Femur (tissue), 1 donor: ENCODE data around the gene GLMP.
"Not testable (repeated sequence)": the region's sequence is repeated elsewhere in the genome, so short reads cannot be mapped to it uniquely, and the experiment has no call there.

Experiments used
- DNase-seq: peaks from one replicate; pipeline ENCODE4 v3.0.0-alpha.2; 2017

Gene GLMP

DNA sequence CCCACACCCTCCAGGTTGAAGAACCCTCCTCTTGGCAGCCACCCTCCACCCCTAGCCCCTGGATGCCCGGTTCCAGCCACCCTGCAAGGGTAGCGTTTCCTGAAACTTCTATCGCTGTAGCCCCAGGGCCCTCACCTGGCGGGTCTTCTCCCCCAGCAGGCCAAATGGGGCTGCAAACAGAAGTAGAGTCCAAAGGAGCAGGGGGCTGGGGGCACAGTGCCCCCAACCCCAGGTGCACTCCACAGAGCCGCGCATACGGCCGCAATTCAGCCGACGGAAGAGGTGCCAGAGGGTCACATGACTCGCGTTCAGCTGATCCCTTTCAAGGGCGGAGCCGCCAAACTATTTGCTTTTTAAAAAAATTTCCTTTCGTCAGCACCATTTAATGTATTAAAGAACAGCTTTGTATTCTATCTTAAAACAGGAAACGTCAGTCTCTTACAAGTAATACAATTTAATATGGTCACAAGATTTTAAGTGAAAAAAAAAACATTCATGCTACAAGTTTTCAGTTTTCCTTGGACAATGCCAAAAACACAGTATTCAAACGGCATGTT is at the start of gene GLMP:
Gene GLMP, minus strand, starts transcription at position 289 of the 557 bp plus-strand sequence. Its CDS starts 34 bp downstream, at position 255.
- DNase-seq, result peak; percentile 82

DNA sequence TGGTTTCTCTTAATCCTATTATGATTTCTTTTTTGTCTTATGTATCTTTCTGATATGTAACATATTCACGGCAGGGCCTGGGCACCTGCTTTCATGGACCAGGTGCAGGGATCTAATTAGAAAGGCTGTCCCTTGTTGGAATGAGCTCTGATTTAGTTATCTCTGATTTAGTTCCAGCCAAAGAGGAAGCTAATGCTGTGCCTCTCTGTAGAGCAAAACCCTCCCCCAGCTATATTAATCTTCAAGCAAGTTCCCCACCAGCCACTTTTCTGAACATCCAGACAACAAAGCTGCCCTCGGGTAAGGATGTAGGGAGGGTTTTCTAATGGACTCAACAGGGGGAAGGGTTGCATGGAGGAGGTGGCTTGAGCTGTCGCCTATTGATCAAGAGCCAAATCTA is 48.9 kb upstream of the GLMP start:
- DNase-seq, result no peak

DNA sequence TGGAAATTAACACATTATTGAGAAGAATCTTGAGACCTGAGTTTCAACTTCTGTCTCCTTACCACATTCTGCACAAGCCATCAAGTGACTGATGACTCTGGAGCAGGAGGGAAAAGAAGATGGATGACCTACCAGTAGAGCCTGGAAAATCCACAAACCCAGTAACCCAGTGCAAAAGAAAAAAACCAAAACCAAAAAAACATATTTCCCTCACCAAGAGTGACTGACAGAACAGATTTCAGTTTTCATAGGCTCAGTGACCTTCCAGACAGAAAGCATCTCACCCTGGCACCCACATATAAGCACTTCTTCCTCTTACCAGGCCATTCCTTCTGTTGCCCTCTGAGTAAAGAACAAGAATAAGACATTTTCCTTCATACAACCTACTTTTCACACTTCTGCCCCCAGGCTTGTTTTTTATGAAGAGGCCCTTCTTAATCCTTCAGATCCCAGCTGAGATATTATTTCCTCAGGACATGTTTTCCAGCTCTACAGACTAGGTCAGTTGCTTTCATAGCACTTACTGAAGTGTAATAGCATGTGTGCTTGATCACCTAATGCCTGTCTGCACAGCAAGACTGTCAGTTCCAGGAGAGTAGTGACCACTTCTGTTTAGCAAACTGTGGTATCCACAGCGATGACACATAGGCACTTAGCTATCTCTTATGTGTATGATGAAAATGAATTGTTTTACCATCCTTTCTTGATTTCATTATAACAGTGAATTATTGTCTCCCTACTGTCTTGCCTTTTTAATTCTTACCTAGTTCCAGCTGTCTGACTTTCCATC is 46.9 kb upstream of the GLMP start:
- no peak for DNase-seq

DNA sequence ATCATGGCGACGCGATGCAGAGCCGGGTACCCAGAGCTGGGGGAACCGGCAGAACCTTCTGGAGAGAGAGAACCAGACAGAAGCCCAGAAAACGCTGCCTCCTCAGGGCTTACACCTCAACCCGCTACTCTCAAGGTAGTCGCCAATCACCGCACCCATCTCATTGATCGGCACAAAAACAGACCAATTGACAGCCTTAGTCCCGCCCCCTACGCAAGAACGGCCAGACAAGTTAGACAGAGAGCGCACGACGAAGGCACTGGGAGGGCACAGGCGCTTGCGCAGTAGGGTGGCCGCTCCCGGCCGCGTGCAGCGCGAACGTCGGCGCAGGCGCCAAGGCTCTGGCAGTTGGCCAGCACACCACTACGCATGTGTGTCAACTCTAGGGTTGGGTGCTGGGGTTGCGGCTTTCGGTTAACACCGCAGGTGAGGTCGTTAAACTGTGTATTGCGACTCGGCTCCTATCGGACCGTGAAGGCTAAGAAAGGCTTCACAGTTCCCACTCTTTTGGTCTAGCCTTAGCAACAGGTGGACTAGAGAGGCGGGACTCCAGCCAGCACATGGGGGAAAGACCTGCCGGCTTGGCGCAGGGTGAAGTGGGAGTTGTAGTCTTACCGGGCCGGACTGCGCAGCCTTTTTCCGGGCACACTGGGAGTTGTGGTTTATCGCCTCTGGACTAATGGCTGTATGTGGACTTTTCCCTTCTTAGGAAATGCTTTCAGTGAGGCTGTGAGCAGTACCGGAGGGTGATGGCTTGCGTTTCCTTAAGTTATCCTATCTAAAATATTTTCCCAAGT is 42.9 kb upstream of the GLMP start, which contains the start of the genes CCT3 and TSACC:
Gene CCT3, minus strand, starts transcription at position 113 of the 797 bp plus-strand sequence. Its CDS starts 108 bp downstream, at position 5.
Gene TSACC, plus strand, starts transcription at position 347 of the 797 bp plus-strand sequence. CDS start 1,232 bp downstream, outside the sequence.
- DNase-seq, result peak; percentile 99

GRCh38 chr1:156337888-156338179 is 42.4 kb upstream of the GLMP start:
- DNase-seq, result no peak

DNA sequence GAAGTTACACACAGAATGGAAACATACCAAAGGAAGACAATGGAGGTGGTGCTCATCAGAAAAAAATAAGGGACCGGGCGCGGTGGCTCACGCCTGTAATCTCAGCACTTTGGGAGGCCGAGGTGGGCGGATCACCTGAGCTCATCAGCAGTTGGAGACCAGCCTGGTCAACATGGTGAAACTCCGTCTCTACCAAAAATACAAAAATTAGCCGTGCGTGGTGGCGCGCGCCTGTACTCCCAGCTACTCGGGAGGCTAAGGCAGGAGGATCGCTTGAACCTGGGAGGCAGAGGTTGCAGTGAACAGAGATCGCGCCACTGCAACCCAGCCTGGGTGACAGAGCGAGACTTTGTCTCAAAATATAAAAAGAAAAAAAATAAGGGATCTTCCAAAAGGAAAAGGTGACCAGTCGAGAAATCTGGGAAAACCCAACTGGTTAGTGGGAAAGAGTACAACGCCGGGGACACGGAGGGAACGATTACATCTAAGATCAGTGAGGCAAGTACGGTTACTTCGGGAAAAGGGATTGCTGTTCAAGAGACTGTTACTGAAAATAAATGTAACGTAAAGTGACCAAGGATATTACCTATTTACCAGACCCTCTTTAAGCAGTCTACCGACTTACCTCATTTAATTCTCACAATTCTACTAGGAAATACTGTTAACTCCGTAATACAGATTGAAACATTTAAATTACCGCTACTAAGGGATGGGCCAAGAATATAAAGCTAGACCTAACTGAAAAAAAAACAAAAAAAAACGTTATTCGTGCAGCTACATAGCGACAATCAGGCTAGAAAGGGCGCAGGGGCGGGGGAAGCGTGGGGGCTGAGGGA is 41.8 kb upstream of the GLMP start:
- no peak for DNase-seq

- no peak for DNase-seq
These were observed 40.8 kb upstream of the GLMP start for GRCh38 chr1:156336242-156336641.

DNA sequence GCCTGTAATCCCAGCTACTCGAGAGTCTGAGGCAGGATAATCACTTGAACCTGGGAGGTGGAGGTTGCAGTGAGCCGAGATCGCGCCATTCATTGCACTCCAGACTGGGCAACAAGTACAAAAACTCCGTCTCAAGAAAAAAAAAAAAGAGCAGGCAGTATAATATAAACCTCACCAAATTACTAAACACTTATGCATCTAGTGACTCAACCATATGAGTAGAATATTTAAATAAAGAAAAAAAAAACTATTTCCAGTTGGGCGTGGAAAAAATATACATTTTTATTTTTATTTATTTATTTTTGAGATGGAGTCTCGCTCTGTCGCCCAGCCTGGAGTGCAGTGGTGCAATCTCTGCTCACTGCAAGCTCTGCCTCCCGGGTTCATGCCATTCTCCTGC is 27.7 kb upstream of the GLMP start:
- DNase-seq, result not testable (repeated sequence)

DNA sequence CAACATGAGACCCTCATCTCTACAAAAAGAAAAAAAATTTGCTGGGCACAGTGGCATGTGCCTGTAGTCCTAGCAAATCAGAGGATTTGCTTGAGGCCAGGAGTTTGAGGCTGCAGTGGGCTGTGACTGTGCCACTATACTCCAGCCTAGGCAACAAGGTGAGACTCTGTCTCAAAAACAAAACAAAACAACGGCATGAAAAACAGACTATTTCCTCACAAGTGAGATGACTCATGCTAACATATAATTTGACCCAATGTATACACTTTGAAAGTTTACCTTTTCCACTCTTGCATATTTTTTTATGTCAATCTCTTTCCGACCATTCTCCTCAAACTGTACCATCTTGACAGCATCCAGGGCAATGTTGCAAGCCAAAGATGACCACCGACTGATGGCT is 25.1 kb upstream of the GLMP start:
- no peak for DNase-seq

- no peak for DNase-seq
These were observed 24.2 kb upstream of the GLMP start for GRCh38 chr1:156319664-156320063.

GRCh38 chr1:156316909-156317308 is 21.4 kb upstream of the GLMP start:
- no peak for DNase-seq

DNA sequence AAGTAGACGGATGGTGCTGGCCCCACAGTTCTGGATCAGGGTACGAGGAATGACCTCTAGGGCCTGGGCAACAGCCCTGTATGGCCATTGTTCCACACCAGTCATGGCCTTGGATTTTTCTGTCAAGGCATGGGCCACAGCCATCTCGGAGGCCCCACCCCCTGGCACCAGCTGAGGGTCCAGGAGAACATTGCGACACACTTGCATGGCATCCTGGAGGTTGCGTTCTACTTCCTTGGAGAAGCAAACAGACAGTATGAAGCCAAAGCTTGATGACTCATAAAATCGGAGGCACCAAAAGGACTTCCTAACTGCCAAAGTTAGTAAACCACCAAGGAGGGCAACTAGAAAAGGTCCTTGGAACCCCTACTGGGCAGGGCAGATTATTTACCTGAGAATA is 15.5 kb upstream of the GLMP start:
- DNase-seq, result no peak

DNA sequence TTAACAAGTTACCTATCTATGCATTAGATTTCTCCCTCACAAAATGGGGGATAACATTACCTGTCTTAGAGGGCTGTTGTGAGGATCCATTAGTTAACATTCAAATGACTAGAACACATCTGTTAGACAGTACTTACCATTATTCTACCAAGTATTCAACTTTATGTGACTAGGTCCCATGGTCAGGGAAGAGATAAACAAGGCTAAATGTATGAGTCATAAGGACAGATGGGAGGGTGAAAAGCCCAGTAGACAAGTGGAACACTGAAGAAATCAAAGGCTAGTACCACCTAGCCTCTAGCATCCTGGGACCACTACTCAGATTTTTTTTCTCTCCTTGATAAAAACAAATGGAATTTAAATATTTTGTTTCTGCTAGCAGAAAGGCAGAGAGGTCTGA is 12.6 kb upstream of the GLMP start:
- DNase-seq, result no peak

DNA sequence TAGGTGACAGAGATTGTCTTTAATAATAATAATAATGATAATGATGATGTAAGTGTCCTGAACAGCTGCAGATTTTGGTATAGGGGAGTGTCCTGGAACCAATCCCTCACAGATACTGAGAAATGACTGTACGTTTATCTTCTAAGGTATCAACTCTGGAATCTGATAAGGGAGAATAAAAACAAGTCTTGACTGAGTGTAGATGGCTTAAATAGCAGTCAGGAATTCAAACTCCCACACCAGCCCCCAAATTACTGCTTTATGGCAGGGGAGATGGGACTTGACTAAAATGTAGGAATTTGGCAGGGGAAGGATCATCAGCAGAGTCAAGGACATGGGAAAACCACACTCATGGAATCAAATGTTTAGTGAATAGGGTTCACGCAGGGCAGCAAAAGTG is 9.7 kb upstream of the GLMP start:
- DNase-seq, result no peak

- DNase-seq, result no peak
These were observed 7.8 kb upstream of the GLMP start for GRCh38 chr1:156303241-156303640.

DNA sequence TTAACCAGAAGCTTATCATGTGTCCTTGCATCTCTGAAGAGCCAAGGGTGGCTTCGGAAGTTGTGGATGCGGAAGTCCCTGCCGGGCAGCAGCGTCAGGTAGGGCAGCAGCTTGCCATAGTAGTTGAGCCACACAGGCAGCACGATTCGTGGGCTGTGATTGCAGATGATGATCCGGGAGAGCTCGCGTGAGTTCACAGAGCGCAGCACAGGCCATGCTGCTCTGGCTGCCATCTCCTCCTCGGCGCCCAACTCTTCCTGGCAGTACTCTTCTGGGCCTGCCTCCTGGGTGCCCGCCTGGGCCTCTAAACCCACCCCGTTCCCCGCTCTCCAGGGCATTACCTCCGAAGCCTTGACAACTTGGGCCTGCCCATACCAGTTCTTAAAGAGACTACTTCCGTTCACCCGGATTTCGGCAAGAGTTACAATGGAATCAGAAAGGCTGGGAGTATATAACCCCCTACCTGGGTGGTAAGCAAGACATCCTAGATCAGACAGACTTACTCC is 3.4 kb upstream of the GLMP start, which contains the start of gene VHLL:
Gene VHLL, minus strand, starts transcription at position 456 of the 506 bp plus-strand sequence. Its CDS starts 118 bp downstream, at position 338.
- no peak for DNase-seq

- no peak for DNase-seq
These were observed 1.6 kb downstream of the GLMP start for GRCh38 chr1:156293895-156294294.

DNA sequence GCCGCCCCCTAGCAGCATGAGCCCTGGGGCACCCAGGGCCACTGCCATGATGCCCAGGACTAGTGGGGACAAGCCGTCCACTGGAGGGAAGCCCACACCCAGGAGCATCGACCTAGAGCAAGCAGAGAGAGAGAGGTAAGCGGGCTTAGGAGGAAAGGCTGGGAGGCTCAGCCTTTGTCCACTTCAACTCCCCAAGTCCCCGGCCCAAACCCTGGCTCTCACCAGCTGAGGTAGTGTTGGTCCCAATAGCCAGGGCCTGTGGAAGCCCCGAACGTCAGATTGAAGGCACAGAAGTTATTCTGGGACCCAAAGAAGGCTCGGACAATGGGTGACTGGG is 2.4 kb downstream of the GLMP start:
- no peak for DNase-seq

GRCh38 chr1:156291226-156292061 is 4.0 kb downstream of the GLMP start:
- peak; percentile 92 for DNase-seq

DNA sequence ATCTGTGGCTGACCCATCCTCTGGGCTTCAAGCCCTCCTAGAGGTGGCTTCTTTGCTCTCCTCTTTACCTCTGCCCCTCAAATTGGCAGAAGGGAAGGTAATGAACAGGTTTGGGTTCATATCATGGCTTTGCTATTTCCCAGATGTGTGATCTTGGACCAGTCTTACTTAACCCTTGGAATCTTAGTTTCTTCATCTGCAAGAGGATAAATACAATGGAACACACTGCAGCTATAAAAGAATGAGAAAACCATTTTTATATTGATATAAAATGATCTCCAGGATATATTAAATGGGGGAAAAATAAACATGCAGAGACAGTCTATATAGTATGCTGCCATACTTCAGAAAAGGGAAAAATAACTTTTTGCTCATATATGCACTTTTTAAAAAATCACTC is 5.6 kb downstream of the GLMP start:
- no peak for DNase-seq

- DNase-seq, result no peak
These were observed 9.4 kb downstream of the GLMP start for GRCh38 chr1:156286061-156286460.

- no peak for DNase-seq
These were observed 10.0 kb downstream of the GLMP start for GRCh38 chr1:156285437-156285836.
